ENCODE data around the gene CACNA1B. TPM values are rescaled to one million over a fixed set of nuclear protein-coding genes. Genes with fewer than 3 reads are reported as not detected.

Gene CACNA1B
- total RNA-seq, 1 experiment from 2014 or later, result 0.08 TPM

DNA sequence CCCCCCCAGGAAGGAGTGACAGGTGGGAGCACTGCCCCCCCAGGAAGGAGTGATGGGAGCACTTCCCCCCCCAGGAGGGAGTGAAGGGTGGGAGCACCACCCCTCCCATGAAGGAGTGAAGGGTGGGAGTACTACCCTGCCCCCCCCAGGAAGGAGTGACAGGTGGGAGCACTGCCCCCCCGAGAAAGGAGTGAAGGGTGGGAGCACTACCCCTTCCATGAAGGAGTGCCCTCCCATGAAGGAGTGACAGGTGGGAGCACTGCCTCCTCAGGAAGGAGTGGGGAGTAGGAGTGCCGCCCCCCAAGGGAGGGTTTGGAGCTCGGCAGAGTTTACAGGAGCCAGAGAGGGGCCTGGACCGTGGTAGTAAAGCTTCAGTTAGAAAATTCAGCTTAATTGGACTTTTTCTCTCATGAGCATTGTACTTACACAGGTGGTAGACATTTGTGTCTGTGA, 100.7 kb downstream of the CACNA1B start:
- DNase-seq (ENCODE audit: low read depth), result no peak

DNA sequence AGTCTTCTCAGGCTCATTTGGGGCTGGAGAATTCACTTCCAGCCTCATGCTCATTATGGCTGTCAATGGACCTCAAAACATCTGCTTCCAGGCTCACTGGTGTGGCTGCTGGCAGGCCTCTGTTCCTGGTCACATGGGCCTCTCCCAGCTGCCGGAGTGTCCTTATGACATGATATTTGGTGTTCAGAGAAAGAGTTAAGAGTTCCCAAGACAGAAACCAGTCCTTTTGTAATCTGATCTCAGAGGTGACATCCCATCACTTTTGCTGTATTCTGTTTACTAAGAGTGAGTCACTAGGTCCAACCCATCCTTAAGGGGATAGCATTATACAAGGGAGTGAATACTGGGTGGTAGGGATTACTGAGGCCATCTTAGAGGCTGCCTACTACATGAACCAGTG, 104.6 kb downstream of the CACNA1B start:
- peak; percentile 32 for DNase-seq (ENCODE audit: low read depth)

DNA sequence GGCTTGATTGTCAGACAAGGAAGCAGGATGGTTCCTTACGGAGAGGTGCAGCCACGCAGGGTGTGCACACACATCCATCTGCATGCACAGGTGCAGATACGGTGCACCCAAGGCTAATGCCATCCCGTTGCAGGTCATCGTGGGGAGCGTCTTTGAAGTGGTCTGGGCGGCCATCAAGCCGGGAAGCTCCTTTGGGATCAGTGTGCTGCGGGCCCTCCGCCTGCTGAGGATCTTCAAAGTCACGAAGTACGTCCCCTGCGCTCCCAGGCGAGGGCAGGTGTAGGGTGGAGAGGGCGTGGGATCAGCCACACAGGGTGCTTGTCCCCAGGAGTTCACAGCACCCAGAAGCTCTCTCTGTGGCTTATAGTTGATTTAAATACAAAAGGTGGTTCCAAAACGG, 106.4 kb downstream of the CACNA1B start:
- DNase-seq (ENCODE audit: low read depth), result no peak

DNA sequence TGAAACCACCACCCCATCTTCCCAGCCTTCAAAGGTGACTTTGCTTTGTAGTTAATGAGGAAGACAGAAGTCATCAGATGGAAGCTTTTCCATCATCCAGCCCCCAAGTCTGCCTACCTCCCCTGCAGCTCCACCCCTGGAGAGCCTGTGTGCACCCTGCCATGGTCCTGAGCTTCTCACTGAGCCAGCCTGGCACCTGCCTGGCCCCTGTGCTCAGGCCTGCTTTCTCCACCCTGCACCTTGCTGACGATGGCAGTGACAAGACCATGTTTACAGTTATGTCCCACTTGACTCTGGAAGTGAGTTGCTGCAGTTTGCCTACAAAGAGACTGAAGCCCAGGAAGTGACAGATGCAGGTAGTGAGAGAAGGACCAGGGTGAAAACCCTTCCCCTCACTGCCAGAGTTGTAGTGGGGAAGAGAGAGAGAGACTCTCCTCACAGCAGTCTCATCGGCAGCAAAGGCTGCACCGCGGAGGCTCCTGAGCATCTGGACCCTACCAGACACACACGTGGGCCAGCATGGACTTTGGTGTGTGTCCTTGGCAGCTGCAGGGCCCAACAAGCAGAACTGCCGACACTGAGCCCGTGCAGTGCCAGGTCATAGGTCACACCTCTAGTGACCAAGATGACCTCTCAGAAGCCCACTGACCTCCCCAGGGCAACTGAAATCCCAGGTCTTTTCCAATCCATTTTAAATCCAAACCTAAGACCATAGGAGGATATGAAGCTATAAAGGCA, 107.1 kb downstream of the CACNA1B start:
- DNase-seq (ENCODE audit: low read depth), result no peak

DNA sequence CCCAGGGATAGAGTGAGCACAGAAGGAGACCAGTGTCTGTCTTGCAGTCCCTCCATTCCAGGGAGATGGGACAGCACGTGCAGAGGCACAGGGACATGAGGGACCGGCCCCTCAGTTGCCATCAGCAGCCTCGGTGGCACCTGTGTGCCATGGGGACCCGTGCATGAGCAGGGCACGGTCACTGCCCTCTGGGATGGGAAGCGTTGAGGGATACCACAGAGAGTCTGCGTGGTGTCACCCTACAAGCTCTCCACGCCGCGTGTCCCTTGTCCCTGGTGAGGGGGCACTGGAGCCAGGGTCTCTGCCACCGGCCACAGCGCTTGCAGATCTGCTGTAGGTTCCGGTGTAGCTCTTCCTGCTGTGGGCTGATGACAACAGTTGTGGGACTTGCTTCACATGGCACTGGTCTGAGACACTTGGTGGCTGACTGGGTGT, 108.1 kb downstream of the CACNA1B start:
- no peak for DNase-seq (ENCODE audit: low read depth)

DNA sequence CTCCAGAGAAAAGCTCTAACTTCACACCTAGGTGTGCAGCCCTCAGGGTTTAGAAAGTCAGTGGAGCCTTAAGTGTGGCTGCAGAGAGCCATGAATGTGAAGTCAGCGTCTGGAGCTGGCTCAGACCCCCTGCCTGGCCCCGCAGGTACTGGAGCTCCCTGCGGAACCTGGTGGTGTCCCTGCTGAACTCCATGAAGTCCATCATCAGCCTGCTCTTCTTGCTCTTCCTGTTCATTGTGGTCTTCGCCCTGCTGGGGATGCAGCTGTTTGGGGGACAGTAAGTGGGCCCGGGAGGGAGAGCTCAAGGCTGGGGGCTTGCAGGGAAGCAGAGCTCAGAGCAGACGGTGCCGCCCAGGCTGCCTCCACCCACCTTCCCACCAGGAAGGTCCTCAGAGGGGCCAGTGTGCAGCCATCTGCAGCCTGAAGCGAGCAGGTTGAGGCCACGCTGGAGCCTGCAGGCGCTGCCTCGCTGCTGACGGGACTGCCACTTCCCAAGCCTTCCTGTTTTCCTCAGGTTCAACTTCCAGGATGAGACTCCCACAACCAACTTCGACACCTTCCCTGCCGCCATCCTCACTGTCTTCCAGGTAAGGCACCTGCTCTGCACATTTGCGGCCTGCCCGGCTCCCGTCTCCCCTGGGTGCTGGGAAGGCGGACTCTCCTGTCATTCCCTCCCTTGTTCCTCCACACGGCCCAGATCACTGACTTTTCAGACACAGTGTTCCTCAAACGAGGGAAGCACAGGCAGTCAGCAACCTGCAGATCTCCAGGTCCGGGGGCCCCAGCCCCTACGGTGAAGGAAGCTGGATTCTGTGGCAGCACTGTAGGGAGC, 108.9 kb downstream of the CACNA1B start:
- DNase-seq (ENCODE audit: low read depth), result no peak

DNA sequence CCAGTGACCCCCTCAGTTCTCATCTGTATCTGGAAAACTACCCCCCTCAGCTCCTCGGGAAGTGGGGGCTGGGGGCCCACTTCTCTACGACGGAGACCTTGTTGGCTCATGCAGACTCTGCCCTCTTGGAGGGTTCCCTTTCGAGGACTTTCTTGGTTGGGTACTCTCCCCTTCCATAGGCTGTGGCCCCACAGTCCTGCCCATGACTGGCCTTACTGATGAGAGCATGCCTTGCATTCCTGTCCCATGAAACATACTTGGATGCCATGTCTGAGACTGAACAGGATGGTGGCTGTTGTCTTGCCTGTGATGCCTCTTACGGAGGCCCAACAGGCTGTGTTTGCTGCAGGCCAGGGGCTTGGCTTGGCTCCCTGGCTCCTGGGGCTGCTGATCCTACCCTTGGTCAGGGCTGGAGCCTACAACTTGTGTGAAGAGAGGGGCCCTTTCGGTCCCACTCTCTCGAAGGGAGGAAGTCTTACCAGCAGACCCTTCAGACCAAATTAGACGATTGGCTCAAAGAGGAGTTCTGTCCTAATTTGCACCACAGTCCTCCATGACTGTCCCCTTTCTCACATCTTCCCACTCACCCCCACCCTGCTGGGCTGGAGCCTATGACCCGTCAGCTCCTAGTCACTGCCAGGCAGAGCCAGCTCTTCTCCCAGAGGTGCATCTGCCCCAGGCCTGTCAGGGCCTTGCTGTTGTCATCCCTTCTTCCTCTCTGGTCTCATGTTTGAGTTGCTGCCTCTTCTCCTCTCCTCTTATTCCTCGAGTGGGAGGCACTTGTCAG, 109.9 kb downstream of the CACNA1B start:
- peak; percentile 23 for DNase-seq (ENCODE audit: low read depth)

DNA sequence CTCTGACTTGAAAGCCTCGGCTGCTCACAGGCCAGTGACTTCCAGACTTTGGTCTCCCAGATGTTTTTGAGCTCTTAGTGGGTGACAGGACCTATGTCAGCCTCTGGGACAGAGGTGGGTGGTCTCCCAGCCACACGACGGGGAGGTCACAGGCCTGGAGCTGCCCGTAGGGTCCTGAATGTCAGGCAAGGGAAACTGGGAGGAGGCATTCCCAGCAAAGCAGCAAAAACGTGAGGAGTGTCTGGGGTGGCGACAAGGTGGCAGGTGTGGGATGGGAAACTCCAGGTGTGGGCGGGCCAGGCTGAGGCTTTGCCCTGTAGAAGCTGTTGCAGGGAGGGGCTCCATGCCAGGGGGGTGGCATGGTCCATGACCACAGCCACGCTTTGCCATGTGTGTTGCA, 110.5 kb downstream of the CACNA1B start:
- no peak for DNase-seq (ENCODE audit: low read depth)

DNA sequence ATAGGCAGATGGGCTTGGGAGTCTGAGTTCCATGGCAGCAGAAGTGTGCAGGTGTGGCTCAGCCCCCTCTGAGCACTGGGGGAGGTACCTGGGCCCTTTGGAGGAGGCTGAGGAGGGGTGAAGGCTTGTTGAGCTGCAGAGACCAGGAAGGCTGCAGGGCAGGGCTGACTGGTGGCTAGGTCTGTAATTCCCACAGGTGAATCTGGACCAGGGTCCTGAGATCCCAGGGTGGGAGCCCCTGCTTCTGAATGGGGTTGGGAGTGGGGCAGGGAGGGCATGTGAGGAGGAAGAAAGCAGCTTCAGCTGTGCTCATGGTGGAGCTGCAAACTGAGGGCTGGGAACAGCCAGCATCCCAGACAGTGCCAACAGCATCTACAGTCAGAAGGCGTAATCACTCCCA, 111.1 kb downstream of the CACNA1B start:
- DNase-seq (ENCODE audit: low read depth), result no peak

DNA sequence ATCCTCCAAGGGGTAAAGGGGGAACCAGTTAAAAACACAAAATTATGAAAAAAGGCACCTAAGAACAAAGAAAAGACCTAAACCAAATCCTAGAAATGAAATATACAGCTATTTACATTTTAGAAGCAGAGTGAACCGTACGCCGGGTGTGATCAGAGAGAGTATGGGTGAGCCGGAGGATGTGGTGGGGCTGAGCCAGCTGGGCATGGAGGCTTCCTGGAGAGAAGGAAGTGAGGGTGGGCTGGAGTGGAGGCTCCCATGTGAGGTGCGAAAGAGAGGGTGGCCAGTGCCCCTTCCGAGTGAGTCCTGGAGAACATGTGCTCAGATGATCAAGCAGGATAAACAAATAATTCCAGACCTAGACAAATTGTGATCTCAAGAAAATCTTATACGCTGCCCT, 111.6 kb downstream of the CACNA1B start:
- DNase-seq (ENCODE audit: low read depth), result no peak

DNA sequence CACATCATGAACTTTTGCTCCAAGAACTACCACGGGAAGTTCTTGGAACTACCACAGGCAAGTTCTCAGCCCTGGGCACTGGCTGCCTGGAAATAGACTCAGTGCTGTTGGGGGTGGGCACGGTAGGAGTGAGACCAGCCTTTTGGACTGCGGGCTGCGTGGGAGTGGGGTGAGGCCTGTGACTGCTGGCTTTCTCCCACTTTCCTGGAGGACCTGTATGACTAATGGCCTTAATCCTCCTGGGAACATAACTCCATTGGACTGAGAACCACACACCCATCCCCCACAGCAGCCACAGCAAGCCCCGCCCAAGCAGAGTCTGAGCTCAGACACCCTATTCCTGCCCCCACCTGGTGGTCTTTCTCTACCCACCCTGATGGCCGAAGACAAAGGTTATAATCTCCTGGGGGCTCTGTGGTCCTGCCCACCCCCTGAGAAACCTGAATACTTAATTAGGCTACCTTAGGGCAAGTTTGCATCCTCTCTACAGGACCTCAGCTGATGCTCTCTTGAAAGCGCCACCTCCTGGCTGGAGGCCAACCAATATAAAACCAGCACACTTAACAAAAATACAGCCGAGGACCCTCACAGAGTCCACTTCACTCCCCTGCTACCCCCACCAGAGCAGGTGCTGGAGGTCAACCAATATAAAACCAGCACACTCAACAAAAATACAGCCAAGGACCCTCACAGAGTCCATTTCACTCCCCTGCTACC, 112.6 kb downstream of the CACNA1B start:
- peak; percentile 20 for DNase-seq (ENCODE audit: low read depth)

DNA sequence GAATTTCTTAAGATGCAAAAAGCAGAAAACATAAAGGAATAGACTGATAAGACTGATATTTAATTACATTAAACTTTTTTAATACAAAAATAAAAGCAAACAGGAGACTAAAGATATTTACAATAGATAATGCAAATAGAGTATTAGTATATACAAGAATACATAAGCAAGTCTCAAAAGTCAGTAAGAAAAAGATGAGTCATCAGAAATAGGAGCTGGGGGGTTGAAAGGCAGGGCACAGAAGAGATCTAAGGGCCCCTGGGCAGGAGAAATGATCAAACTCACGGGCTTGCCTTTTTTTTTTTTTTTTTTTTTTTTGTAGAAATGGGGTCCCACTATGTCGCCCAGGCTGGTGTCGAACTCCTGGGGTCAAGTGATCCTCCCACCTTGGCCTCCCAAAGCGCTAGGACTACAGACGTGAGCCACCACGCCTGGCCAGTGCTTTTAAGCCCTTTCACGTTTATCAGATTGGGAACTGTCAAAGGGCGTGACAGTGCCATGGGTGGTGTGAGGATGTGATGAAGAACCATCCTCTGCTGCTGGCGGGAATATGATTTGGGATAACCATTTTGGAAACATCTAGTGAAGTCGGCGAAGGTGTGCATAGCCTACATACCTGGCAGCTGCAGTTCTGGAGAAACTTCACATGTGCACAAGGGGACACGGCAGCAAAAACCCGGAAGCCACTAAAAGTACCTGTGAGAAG, 126.1 kb downstream of the CACNA1B start:
- DNase-seq (ENCODE audit: low read depth), result no peak

DNA sequence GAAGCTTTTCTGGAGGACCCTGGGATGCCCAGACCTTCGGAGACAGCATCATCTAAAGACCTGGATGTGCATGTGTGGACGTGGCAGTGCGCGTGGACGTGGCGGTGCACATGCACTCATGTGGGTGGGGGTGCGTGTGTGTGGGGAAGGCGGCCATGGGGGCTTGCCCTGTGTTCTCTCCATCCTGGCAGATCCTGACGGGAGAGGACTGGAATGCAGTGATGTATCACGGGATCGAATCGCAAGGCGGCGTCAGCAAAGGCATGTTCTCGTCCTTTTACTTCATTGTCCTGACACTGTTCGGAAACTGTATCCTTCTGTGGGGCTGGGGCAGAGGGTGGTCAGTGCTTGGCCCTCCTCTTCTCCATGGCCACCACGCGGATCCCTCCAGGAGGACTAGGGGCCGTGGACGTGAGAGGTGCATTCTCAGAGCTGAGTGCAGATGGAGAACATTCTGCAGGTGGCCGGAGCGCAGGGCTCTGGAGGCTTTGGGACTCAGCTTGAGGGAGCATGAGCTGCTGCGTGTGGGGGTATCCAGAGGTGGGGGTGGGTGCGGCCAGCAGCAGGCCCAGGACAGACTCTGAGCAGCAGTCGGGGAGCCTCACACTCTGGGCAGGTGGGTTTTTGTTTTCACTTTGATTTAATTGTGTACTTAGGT, 129.1 kb downstream of the CACNA1B start:
- DNase-seq (ENCODE audit: low read depth), result no peak

DNA sequence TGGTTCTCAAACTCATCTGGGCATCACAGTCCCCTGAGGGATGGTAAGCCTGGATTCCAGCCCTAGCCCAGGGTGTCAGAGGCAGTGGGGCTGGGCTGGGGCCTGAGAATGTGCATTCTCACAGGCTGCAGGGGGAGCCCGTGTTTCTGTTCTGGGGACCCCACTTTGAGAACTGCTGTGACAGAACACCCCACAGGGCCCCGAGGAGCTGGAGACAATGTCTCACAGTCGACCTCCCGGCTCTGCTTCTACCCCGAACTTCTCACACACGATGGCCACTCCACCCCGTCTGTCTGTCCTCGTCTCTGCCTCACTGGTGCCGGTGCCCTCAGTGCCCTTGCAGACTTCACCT, 130.0 kb downstream of the CACNA1B start:
- no peak for DNase-seq (ENCODE audit: low read depth)

DNA sequence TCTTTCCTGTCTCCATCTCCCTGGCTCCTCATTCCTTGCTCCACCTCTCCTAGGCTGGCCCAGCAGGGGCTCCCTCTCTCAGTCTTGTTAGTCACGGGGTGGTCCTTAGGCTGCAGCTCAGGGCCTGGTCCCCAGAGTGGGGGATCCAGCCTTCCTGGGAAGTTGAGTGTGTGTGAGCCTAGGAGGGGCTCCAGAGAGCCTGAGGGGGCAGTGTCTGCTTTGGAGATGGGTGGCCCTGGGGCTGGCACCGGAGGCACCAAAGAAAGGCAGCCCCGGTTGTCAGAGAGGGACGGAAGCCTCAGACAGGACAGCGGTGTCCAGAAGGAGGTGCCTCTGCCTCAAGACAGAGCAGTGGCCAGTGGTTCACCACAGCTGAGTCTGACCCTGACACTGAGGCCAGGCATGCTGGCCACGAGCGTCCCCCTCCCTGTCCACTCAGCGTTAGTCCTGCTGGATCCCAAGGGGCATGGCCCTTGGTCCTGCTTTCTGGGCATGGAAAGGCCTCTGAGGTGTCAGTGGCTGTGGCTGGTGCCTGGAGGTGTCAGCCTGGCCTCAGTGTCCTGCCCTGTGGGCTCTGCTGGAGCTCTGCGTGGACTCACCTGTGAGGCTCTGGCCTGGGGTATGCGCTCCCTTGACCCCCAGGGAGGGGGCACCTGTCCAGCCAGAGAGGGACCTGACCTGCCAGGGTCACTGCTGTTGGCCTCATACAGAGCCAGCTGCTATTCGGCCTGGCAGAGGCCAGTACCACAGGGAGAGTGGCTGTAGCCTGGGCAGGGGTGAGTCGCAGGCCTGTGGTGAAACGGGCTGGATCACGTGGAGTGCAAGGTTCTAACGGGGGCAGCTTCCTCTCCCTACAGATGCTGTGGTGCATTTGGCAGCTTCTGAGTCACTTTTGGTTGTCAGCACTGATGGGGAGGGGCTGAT, 130.6 kb downstream of the CACNA1B start:
- DNase-seq (ENCODE audit: low read depth), result peak; percentile 28

DNA sequence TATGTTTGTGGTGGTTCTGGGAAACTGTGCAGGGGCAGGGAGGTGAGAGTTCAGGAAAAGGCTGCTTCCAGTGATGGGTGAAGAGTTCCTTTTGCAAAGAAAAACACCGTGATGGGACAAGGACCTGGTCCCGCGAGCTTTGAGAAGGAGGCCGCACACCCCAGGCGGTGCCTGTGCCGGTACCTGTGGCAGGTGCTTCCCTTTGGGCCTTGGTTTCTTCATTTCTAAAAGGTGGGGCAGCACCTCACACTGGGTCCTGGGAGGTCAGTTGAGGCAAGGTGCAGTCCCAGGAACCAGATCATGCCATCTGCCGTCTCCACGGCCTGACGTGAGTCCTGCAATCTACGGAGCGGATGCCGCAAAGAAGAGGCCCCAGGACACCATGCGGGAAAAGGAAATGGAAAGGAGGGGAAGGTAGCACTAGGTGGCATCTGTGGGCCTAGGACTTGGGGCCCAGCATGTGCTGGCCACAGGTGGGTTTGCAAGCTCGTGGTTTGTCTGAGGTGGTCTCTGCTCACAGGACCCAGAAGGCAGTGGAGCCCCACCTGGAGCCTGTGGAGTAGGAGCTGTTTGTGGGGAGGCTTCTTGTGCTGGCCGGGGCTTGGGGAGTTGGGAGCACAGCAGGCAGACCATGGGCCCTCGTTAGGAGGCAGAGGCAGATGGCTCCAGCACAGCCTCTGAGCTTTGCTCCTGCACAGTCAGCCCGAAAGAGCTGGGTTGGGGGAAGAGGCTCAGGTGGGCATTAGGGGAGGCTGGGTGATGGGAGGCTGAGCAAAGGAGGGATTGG, 131.6 kb downstream of the CACNA1B start:
- DNase-seq (ENCODE audit: low read depth), result no peak

DNA sequence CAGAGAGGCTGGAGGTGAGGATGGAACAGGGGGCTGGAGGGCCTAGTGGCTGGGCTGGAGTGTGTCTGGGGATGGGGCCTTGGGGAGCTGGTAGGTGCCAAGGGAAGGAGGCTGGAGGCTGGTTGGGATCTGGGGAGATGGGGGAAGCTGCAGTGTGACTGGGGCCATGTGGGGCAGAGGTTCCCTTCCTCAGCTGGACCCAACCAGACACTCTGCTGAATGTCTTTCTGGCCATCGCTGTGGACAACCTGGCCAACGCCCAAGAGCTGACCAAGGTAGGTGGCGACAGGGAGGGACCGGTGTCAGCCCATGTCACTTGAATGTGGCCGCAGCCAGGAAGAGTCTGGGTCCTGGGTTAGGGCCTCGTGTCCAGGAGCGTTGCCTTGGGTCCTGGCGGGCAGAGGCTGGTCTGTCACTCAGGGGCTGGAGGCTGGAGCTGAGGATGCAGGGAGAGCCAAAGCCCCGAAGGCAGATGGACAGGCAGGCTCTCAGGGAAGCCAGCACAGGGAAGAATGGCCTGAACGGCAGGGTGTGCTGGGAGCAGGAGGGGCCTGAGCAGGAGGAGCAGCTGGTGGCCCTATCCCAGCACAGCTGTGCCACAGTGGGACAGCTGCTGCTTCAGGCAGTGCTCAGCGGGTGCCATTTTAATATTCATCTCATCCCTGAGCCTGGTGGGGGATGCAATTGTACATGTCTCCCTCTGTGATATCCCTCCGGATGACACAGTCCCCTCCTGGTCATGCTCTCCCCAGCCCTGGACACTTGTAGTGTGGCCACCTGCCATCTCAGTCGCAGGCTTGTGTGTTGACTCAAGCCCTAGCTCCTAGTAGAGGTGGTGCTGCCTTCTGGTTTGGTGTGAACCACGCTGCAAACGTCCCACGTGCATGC, 132.5 kb downstream of the CACNA1B start:
- no peak for DNase-seq (ENCODE audit: low read depth)

All from HT1080 (cell line).